Measurements from ENCODE around the gene ELP1. TPM values are rescaled to one million over a fixed set of nuclear protein-coding genes. Genes with fewer than 3 reads are reported as not detected.
"Not testable (repeated sequence)": the region's sequence is repeated elsewhere in the genome, so short reads cannot be mapped to it uniquely, and the experiment has no call there.

The ELP1 gene
- total RNA-seq, 1 donor from 2014 or later, result 24.2 TPM

DNA sequence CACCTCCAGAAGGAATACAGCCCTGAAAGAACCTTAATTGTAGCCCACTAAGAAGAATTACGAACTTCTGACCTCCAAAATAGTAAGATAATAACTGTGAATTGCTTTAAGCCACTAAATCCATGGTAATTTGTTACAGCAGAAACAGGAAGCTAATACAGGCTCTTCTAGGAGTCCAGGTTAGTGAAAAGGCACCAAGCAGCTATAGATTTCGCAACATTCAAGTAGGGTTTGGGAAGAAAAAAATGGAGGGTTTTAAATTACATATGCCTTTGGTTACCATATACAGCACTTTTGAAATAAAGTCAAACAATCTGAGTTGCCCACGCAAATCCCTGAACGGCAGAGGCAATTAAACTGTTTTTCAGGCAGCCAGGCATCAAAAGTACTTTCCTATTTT lies 73.6 kb downstream of the ELP1 start:
- DNase-seq (ENCODE audit: low spot score), result no peak
- intact Hi-C loops (cut with DNase I), result no loop called here

DNA sequence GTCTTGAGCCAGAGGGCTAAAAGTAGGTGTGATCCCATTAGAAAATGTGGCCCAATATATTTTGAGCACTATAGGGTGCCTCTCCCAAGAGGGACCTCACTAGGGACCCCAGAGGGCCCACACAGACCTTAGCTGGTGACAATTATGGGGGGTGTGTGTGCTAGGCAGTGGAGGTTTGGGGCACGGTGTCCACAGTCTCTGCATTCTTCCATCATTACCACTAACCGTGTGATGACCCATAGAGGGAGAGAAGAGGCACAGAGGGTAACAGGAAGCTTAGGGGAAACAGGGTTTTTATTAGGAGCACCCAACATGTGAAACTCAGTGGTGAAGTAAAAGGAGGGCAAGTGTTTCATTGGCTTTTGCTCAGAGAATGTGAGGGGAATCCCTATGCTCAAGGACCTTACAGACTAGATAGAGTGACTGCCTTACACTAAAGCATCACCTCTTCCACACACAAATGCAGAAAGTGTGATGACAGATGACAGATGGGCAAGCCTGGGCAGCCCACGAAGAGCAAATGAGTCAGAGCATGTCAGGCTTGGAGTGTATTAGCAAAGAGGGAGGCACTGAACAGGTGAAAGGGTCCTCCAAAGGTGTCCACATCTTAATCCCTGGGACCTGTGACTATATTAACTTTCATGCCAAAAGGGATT lies 74.3 kb downstream of the ELP1 start:
- no peak for DNase-seq (ENCODE audit: low spot score)
- intact Hi-C loops (cut with DNase I), result no loop called here

DNA sequence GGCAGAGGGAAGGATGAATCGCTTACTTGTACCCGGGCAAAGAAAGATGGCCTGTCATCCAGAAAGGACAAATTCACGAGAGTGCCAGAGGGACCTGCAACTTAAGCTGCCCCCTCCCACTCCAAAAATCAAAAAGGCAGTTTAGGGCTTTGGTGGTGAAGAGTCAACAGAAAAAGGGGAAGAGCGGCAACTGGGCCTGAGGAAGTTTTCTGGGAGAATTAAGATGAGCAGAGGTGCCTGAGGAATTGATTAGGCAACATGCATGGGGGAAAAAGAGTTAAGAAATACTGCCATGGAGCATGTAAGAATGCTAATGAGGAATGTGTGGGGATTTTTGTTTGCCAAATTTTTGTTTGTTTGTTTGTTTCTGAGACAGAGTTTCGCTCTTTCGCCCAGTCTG lies 76.4 kb downstream of the ELP1 start:
- intact Hi-C loops (cut with DNase I), result no loop called here

GRCh38 chr9:108855888-108856287 lies 78.0 kb downstream of the ELP1 start, which contains the start of gene ACTL7B:
Gene ACTL7B, minus strand, starts transcription at chr9:108855986. Its CDS starts 56 bp downstream, at chr9:108855930.
- DNase-seq (ENCODE audit: low spot score), result no peak
- intact Hi-C loops (cut with DNase I), result no loop called here

More for the DNA sequence above, 76.4 kb downstream of the ELP1 start:
- DNase-seq (ENCODE audit: low spot score), result no peak

GRCh38 chr9:108855529-108855886 lies 78.4 kb downstream of the ELP1 start:
- DNase-seq (ENCODE audit: low spot score), result no peak
- intact Hi-C loops (cut with DNase I), result no loop called here

DNA sequence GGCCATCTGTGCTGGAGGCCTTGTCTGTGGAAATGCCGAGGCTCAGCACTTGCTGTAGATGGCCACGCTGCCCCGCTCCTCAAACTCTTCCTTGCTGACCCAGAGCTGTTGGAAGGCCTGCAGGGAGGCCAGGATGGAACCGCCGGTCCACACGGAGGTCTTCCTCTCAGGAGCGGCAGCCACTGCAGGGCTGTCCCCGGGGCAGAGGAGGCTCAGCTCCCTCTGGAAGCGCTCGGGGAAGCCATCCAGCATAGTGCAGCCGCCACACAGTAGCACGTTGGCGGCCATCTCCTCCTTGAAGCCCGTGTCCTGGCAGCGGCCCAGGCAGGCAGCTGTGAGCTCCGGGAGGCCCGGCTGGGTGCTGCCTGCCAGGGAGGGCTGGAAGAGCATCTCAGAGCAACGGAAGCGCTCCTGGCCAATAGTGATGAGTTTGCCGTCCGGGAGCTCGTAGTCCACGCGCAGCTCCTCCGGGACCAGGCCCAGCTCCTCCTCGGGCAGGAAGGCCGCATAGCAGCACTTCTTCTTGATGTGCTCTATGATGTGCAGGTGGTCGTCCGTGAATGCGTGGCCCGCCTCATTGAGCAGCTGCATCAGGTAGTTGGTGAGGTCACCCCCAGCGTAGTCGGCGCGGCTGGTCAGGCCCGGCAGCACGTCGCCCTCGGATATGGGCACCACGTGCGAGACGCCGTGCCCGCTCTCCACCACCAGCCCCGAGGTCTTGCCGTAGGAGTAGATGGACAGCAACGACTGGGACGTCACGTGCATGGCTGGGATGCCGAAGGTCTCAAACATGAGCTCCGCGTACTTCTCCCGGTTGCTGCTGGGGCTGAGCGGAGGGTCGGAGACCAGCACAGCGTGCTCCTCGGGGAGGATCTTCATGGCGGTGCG lies 79.0 kb downstream of the ELP1 start:
- intact Hi-C loops (cut with DNase I), result no loop called here
- no peak for DNase-seq (ENCODE audit: low spot score)

GRCh38 chr9:108854094-108854493 lies 79.8 kb downstream of the ELP1 start:
- intact Hi-C loops (cut with DNase I), result no loop called here
- no peak for DNase-seq (ENCODE audit: low spot score)

DNA sequence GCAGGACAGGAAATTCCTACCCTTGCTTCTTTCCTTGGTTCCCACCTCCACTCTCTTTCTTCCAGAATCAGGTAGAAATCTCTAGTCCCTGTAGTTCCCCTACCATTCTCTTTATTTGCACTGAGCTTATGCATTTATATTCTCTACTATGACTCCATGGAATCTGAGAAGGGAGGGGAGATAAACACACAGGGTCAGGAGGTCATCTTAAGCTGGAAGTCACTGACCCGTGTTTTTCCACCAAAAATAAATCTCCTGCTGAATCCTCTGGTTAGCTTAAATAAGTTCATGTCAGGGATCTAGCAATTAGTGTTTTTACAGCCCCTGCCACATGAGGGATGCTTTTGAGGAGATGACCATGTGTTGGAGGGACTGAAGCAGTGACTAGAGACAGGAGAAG lies 81.8 kb downstream of the ELP1 start:
- no peak for DNase-seq (ENCODE audit: low spot score)
- intact Hi-C loops (cut with DNase I), result no loop called here

DNA sequence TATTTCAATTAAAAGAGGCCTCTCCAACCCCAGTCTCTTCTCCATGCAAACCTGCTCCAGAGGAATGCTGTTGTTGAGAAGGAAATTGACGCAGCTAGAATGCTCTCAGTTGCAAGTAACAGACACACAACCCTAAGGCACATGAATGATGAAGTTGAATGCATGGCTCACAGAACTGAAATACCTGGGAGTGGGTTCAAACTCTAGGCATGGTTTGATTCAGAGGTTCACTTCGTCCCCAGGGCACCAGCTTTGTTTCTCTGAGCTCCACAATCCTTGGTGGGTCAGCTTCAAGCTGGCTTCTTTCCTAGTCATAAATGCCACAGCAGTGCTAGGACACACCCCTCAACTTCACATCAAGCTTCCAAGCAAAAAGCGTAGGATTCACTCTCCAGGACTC lies 82.8 kb downstream of the ELP1 start:
- intact Hi-C loops (cut with DNase I), result no loop called here
- DNase-seq (ENCODE audit: low spot score), result no peak

GRCh38 chr9:108850293-108850897 lies 83.5 kb downstream of the ELP1 start:
- DNase-seq (ENCODE audit: low spot score), result no peak
- intact Hi-C loops (cut with DNase I), result no loop called here

GRCh38 chr9:108848296-108848695 lies 85.6 kb downstream of the ELP1 start:
- DNase-seq (ENCODE audit: low spot score); intact Hi-C loops (cut with DNase I): not testable (repeated sequence)

DNA sequence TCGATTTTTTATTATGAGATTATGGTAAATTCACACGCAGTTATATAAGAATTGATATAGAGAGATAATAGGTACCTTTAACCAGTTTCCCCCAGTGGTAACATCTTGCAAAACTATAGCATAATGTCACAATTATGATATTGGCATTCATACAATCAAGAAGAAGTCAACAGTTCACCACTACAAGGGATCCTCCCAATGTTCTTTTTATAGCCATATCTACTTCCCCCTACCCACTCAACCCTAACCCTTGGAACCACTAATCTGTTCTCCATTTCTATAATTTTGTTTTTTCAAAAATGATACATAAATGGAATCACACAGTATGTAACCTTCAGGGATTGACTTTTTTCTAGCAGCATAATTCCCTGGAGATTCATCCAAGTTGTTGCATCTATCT lies 88.0 kb downstream of the ELP1 start:
- DNase-seq (ENCODE audit: low spot score), result no peak

DNA sequence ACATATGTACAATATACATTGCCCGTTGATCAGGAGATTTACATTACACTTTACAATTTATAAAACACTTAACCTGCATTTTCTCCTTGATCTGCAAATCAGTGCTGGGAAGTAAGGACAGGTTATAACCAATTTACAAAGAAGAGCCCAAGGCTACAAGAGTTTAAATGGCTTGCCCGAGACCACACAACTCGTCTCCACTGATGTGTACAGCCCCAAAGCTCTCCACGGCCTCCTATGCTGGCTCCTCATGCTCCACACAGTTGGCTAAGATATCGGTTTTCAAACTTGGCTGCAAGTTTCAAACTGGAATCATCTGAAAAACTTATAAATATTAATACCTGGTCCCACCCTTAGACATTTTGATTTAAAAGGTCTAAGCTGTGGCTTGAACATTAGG lies 88.4 kb downstream of the ELP1 start:
- DNase-seq (ENCODE audit: low spot score), result no peak
- intact Hi-C loops (cut with DNase I), result no loop called here

More for the DNA sequence above, 88.0 kb downstream of the ELP1 start:
- intact Hi-C loops (cut with DNase I), result no loop called here

GRCh38 chr9:108844856-108845255 lies 89.1 kb downstream of the ELP1 start:
- intact Hi-C loops (cut with DNase I), result no loop called here
- no peak for DNase-seq (ENCODE audit: low spot score)

GRCh38 chr9:108844391-108844790 lies 89.5 kb downstream of the ELP1 start:
- DNase-seq (ENCODE audit: low spot score), result no peak
- intact Hi-C loops (cut with DNase I), result no loop called here

- DNase-seq (ENCODE audit: low spot score), result no peak
- intact Hi-C loops (cut with DNase I), result no loop called here
These were observed 91.2 kb downstream of the ELP1 start for GRCh38 chr9:108842610-108843295.

DNA sequence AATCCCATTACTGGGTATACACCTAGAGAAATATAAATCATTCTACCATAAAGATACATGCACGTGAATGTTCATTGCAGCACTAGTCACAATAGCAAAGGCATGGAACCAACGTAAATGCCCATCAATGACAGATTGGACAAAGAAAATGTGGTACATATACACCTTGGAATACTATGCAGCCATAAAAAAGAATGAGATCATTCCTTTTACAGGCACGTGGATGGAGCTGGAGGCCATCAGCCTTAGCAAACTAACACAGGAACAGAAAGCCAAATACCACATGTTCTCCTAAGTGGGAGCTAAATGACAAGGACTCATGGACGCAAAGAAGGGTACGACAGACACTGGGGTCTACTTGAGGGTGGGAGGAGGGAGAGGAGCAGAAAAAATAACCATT lies 94.4 kb downstream of the ELP1 start:
- intact Hi-C loops (cut with DNase I); DNase-seq (ENCODE audit: low spot score): not testable (repeated sequence)

DNA sequence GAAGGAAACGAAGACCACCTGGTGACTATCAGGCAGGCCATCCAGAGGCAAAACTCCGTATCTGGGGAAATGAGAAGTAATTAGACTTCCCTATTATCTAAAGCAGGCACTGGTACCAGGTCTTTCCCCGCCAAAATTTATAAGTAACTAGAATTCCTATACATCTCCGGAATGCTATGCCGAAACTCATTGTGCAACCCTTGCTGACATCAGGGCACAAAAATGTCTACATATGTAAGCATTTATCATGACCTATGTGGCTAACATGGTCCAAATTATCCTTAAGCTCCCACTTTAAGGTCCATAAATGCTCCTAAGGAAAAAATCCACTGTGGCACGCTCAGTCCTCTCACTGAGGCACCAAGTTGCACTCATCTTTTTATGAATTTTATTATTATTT lies 95.9 kb downstream of the ELP1 start:
- no peak for DNase-seq (ENCODE audit: low spot score)
- intact Hi-C loops (cut with DNase I), result no loop called here

DNA sequence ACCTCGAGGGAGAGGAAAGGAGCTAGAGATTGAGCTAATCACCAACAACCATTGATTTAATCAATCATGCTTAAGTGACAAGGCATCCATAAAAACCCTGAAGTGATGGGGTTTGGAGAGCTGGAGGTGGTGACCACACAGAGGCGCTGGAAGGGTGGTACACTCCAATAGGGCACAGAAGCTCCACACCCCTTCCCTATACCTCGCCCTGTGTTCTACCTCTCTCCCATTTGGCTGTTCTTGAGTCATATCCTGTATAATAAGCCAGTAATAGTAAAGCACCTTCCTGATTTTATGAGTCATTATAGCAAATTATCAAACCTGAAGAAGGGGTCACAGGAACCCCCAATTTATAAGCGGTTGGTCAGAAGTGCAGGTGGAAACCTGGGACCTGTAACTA lies 96.4 kb downstream of the ELP1 start:
- no peak for DNase-seq (ENCODE audit: low spot score)
- intact Hi-C loops (cut with DNase I), result no loop called here

- DNase-seq (ENCODE audit: low spot score), result no peak
- intact Hi-C loops (cut with DNase I), result no loop called here
These were observed 97.1 kb downstream of the ELP1 start for GRCh38 chr9:108836781-108837180.
